Measurements from ENCODE around the gene RTL10. TPM values are rescaled to one million over a fixed set of nuclear protein-coding genes. Genes with fewer than 3 reads are reported as not detected.
A peak's percentile ranks its signal among the peaks of the same experiment; 100 is the strongest.

The RTL10 gene
- total and polyA plus RNA-seq, 2 of the 13 experiments (the other 11 are each of a cell fraction or from before 2014, with no cell fraction given), result 14.1 to 15.8 TPM

GRCh38 chr22:19880786-19881569, 26.3 kb upstream of the RTL10 start (continued):
- no peak; the same call in 1 of the 2 replicates for TF ChIP-seq CREBL2 (CRISPR knock-in tag; IDR thresholded peaks at IDR 0.05; ENCODE audit: borderline replicate concordance)
- peak; percentile 51 for TF ChIP-seq ASH2L (IDR thresholded peaks at IDR 0.05; ENCODE audit: insufficient read length, low read depth, low read length)
- no peak for TF ChIP-seq ATF4 (CRISPR knock-in tag; IDR thresholded peaks at IDR 0.05)
- peak; percentile 76; the same call in 1 of the 2 replicates for TF ChIP-seq PHF21A (CRISPR knock-in tag; IDR thresholded peaks at IDR 0.05)
- no peak for TF ChIP-seq ZBTB49 (CRISPR knock-in tag; IDR thresholded peaks at IDR 0.05; ENCODE audit: borderline replicate concordance)
- peak; percentile 63 for TF ChIP-seq ZNF501 (CRISPR knock-in tag; IDR thresholded peaks at IDR 0.05)
- 0 out of 2 replicates have a peak, but pooled peaks have one; percentile 24 for TF ChIP-seq ZNF770 (CRISPR knock-in tag; IDR thresholded peaks at IDR 0.05)
- peak in 1 of 2 experiments; percentile 75; a peak in 2 of 4 replicates for TF ChIP-seq EP300 (IDR thresholded peaks at IDR 0.05; ENCODE audit: low read depth in 2 of 2, low read length in 2 of 2)
- TF ChIP-seq EP300 (CRISPR knock-in tag; IDR thresholded peaks at IDR 0.05; ENCODE audit: borderline replicate concordance), result peak; percentile 48; the same call in 1 of the 2 replicates
- no peak for TF ChIP-seq EZH2 (conservative IDR thresholded peaks at IDR 0.05; ENCODE audit: low read depth, low read length)
- TF ChIP-seq ZNF574 (CRISPR knock-in tag; IDR thresholded peaks at IDR 0.05), result no peak
- no peak for TF ChIP-seq ATAD3A (CRISPR knock-in tag; IDR thresholded peaks at IDR 0.05)
- TF ChIP-seq POGK (CRISPR knock-in tag; conservative IDR thresholded peaks at IDR 0.05), result no peak
- no peak for TF ChIP-seq ZNF33B (CRISPR knock-in tag; IDR thresholded peaks at IDR 0.05)
- TF ChIP-seq ZNF547 (CRISPR knock-in tag; IDR thresholded peaks at IDR 0.05), result no peak
- TF ChIP-seq ZSCAN30 (CRISPR knock-in tag; IDR thresholded peaks at IDR 0.05), result no peak
- TF ChIP-seq ZNF577 (CRISPR knock-in tag; IDR thresholded peaks at IDR 0.05; ENCODE audit: borderline replicate concordance, low read depth), result no peak

Measured in HepG2 (cell line).